ENCODE data around the gene USP24.

GRCh38 chr1:55049914-55050278 is 165.3 kb downstream of the USP24 start:
- no peak for TF ChIP-seq CTCF (IDR thresholded peaks at IDR 0.05)
- TF ChIP-seq EZH2 (IDR thresholded peaks at IDR 0.05; ENCODE audit: borderline replicate concordance, insufficient read depth, low read depth, low read length, poor library complexity, severe bottlenecking), result no peak

Measured in B cell (primary cell).